Vagina (tissue), 2 donors: Measurements from ENCODE around the gene KDM6A.

Experiments
- POLR2A ChIP-seq, 2 donors: fragments of 450-650 bp; IDR thresholded peaks; one replicate each; pipeline ENCODE4 v1.6.1; 2017; ENCODE audit warnings: antibody characterized with exemption in 2 of 2, mild to moderate bottlenecking in 2 of 2, moderate library complexity in 2 of 2
- TF ChIP-seq, protein P1 (sequence below), 3 experiments: fragments of 450-650 bp in 2 of 3; fragments of 200-600 bp in 1 of 3; sonication (generic) in 1 of 3; IDR thresholded peaks; one replicate each; pipeline ENCODE4 v1.5.1; 2017 to 2019; ENCODE audit warnings: antibody characterized with exemption in 3 of 3, mild to moderate bottlenecking in 2 of 3, moderate library complexity in 2 of 3

DNA sequence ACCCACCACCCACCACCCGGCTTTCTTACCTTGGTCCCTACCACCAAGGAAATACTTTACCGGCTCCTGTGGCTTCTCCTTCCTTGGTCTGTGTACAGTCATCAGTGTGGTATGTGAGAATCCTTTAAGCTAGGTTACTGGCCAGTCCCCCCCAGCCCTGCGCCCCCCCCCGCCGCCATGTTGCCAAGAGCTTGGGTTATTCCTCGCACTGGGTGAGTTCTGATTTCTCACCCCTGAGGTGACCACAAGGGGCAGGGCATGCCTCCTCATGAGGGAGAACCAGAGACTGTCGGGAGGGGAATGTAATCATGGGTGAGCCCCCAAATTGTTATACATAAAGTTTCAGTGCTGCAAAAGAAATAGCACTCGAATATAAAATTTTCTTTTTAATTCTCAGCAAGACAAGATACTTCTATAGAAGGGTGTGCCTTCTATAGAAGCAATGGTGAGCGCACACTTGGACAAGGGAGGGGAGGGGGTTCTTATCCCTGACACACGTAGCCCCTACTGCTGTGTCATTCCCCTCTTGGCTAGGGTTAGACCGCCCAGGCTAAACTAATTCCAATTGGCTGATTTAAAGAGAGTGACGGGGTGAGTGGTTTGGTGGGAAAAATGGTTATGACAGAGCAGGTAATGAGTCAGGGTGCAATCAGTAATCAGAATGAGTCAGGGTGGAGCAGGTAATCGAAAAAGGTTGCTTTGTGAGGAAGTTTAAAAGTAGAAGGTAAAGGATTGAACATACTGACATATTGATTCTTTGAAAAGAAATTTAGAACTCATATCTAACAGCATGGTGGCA lies 133.2 kb downstream of the KDM6A start:
- TF ChIP-seq, protein P1, sequence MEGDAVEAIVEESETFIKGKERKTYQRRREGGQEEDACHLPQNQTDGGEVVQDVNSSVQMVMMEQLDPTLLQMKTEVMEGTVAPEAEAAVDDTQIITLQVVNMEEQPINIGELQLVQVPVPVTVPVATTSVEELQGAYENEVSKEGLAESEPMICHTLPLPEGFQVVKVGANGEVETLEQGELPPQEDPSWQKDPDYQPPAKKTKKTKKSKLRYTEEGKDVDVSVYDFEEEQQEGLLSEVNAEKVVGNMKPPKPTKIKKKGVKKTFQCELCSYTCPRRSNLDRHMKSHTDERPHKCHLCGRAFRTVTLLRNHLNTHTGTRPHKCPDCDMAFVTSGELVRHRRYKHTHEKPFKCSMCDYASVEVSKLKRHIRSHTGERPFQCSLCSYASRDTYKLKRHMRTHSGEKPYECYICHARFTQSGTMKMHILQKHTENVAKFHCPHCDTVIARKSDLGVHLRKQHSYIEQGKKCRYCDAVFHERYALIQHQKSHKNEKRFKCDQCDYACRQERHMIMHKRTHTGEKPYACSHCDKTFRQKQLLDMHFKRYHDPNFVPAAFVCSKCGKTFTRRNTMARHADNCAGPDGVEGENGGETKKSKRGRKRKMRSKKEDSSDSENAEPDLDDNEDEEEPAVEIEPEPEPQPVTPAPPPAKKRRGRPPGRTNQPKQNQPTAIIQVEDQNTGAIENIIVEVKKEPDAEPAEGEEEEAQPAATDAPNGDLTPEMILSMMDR (IDR thresholded peaks at IDR 0.05), result no peak
- TF ChIP-seq POLR2A (IDR thresholded peaks at IDR 0.05), result no peak
